LNCAP (cell line): Measurements from ENCODE around the gene PHEX.
A peak's percentile ranks its signal among the peaks of the same experiment; 100 is the strongest.

Source experiments
- TF ChIP-seq, protein P1 (sequence below): fragments of 450-650 bp; IDR thresholded peaks from 2 replicates; pipeline ENCODE4 v1.5.1; 2017; ENCODE audit warnings: mild to moderate bottlenecking

Gene PHEX

DNA sequence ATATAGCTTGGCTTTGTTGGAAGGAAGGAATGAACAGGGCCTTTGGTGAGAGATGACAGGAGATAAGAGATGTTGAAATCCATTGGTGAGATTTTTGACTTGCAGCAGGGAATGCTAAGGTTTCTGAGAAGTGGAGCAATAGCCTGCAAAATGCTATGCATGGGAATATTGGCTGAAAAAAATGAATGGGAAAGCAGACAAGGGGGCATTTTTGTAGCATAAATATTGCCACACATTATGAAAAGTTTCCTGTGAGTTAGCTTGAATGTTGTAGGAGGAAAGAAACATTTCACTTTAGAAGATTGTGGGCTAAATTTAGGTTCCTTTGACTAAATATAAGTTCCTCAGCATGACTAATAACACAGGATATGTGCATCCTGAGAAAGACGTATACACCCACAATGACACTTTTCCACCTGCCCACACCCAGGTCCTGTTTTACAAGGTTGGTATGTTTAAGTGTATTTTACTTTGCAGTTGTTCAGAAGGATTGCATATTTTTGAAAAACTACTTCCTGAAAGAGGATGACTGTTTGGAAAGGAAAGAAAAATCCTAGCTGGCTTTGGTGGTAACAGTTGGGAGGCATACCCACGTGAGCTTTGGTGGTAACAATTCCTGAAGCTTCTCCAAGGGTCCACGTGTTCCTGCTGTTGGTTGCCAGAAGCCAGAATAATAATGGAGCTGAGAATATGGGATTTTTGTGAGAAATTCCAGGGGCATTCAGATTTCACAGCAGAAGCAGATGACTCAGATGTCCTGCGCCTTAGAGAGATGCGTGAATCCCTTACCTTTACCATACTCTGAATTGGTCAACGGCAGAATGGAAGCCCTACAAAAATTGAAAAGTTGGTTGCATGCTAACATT lies 28.5 kb downstream of the PHEX start:
- TF ChIP-seq, protein P1, sequence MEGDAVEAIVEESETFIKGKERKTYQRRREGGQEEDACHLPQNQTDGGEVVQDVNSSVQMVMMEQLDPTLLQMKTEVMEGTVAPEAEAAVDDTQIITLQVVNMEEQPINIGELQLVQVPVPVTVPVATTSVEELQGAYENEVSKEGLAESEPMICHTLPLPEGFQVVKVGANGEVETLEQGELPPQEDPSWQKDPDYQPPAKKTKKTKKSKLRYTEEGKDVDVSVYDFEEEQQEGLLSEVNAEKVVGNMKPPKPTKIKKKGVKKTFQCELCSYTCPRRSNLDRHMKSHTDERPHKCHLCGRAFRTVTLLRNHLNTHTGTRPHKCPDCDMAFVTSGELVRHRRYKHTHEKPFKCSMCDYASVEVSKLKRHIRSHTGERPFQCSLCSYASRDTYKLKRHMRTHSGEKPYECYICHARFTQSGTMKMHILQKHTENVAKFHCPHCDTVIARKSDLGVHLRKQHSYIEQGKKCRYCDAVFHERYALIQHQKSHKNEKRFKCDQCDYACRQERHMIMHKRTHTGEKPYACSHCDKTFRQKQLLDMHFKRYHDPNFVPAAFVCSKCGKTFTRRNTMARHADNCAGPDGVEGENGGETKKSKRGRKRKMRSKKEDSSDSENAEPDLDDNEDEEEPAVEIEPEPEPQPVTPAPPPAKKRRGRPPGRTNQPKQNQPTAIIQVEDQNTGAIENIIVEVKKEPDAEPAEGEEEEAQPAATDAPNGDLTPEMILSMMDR, result no peak

DNA sequence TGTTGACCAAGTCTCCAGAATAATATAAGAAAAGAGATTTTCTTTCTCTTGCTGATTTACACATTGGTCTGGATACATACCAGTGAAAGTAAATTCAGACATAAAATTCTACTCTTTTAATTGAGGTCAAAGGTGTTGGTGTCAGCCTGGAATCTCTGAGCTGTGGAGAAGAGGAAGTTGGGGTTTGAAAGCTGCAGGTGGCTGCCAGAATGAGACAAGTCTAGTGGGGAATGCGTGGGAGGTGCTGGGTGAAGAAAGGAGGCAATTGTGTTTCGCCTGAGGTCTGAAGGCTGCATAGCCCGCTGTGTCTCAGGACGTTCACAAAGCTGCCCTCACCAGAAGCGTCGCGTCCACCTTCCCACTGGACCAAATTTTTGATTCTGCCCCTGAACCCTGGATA lies 31.2 kb downstream of the PHEX start:
- TF ChIP-seq, protein P1, result no peak

DNA sequence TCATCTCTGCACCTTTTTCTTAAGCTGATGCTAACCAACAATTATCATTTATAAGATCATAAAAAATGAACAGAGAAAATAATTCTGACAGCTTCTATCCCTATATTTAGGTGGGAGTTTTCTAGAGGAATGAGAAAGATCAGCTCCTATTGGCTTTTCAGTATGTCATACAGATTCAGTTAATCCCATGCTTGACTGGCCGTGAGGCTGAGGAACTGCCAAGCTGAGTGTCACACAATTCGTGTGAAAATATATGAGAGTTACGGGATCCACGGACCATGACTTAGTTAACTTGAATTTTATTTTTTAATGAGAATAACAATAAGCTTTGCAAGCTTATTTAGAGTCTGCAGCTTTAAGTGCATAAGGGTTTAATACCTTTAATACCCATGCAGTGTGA lies 37.5 kb downstream of the PHEX start:
- TF ChIP-seq, protein P1, result no peak

DNA sequence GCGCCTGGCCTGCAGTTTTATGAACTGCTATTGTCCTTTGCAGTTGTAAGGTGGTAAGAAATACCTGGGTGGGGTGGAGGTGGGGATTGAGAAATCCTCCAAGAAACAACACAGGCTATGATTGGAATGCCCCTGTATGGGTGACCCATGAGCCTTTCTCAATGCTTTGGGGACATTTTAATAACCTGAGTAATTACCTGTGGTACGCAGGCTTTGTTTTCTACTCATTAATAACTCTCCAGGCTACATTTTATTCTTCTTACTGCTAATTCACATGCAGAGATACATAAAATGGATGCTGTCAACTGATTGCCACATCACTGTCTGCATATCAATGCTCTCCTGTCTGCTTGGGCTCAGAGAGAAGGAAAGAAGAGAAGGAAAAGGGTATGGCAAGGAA lies 41.8 kb downstream of the PHEX start:
- TF ChIP-seq, protein P1, result no peak

DNA sequence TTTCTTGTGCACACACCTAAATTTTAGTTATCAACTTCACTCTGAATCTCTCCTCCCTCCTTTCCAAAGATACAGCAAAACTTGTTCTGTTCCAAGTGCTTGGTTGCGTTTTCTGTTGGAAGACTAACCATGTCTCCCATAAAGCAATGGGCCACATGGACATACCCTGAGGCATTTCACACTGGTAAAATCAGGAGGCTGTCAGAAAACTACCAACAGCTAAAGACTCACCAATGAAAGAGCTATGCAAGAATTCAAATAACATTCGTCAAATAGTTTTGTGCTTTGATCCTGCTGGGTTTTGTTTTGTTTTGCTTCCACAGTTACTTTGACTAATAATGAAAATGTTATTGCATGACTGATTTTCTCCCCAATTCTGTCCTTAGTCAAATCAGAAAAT lies 46.0 kb downstream of the PHEX start:
- TF ChIP-seq, protein P1, result no peak

DNA sequence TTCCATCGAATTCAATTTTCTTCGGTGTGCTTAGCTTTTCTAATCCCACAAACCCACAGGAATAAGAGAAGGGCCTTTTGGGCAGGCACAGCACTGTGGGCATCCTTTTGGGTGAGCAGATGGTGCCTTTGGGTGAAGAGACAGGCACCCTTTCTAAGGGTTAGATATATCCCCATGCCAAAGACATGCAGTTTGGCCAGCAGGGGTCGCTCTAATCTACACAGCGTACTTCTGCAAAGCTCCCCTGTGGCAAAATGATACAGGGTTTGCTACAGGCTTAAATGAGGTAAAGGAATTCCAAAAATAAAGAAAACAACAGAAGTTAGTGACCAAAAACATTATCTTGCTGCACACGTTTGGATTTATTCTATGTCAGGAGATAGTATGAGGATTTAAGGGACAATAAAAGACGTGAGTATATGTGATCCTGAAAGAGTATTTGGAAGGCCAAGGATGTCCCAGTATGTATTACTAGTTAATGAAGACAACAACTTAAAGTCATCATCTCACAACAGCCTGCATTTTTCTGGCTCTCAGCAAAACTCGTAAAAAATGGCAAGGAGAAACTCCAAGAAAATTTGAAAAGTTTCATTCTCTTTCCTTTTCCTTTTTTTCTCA lies 49.5 kb downstream of the PHEX start:
- TF ChIP-seq, protein P1, result peak; percentile 72

DNA sequence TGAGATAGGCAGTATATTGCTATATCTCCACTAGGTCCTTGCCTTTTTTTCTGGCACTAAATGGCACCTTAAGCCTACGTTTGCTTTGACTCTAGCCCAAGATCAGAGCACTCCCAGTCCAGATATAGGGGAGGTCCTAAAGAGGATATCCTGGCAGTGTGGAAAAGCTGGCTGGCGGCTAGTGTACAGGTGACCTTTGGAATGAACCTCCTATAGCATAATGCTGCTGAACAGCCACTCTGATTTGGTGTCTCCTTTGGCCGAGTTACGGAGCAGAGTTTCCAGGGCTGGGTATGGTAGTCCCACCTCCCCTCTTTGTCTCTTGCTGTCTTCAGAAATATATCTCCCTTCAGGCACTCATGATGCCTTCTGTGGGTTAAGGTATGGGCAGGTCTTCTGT lies 53.9 kb downstream of the PHEX start:
- TF ChIP-seq, protein P1, result no peak
